GM21423 (cell line): Measurements from ENCODE around the gene RIC8B.

ENCODE experiments used
- ATAC-seq: cut with Tn5 transposase; IDR thresholded peaks from one replicate; pipeline ENCODE4 v1.9.1; 2021; ENCODE audit warnings: mild to moderate bottlenecking, moderate library complexity; ENCODE audit not compliant: unreplicated experiment

The RIC8B gene

DNA sequence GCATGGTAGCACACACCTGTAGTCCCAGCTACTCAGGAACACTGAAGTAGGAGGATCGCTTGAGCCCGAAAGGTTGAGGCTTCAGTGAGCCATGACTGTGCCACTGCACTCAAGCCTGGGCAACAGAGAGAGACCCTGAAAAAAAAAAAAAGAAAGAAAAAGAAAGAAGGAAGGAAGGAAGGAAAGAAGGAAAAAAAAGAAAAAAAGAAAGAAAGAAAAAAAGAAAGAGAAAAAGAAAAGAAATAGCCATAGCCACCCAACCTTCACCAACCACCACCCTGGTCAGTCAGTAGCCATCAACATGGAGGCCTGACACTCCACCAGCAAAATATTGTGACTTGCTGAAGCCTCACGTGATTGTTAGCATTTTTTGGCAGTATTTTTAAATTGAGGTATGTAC lies 159.8 kb downstream of the RIC8B start:
- ATAC-seq, result no peak
